GM21390 (cell line): ENCODE results near the gene IFITM2.
"Not testable (repeated sequence)": the region's sequence is repeated elsewhere in the genome, so short reads cannot be mapped to it uniquely, and the experiment has no call there.

Experiments
- ATAC-seq: cut with Tn5 transposase; IDR thresholded peaks from one replicate; pipeline ENCODE4 v1.9.1; 2021; ENCODE audit not compliant: unreplicated experiment

Gene IFITM2

GRCh38 chr11:306645-307371, 808 bp upstream of the IFITM2 start:
- no peak for ATAC-seq

GRCh38 chr11:308740-309665, 1.4 kb downstream of the IFITM2 start:
- ATAC-seq = not testable (repeated sequence)

- not testable (repeated sequence) for ATAC-seq
Measured at GRCh38 chr11:309979-310572, 2.5 kb downstream of the IFITM2 start.

GRCh38 chr11:311013-311748, 3.6 kb downstream of the IFITM2 start:
- ATAC-seq = not testable (repeated sequence)

GRCh38 chr11:312092-312816, 4.6 kb downstream of the IFITM2 start:
- no peak for ATAC-seq

- no peak for ATAC-seq
Measured at GRCh38 chr11:313304-313786, 5.7 kb downstream of the IFITM2 start.

- peak; percentile 34 for ATAC-seq
Measured at GRCh38 chr11:313787-314553, 6.4 kb downstream of the IFITM2 start, which contains the start of gene IFITM1. IFITM1 (plus strand) TSS chr11:314040; CDS start chr11:314171, 131 bp downstream.

GRCh38 chr11:314554-314875, 6.9 kb downstream of the IFITM2 start:
- ATAC-seq = not testable (repeated sequence)

- no peak for ATAC-seq
Measured at GRCh38 chr11:315051-315481, 7.5 kb downstream of the IFITM2 start.

- no peak for ATAC-seq
Measured at GRCh38 chr11:315516-315994, 7.9 kb downstream of the IFITM2 start.

GRCh38 chr11:316031-316701, 8.6 kb downstream of the IFITM2 start:
- no peak for ATAC-seq

GRCh38 chr11:316891-317301, 9.3 kb downstream of the IFITM2 start:
- no peak for ATAC-seq

- ATAC-seq = not testable (repeated sequence)
Measured at GRCh38 chr11:317668-318404, 10.2 kb downstream of the IFITM2 start.

GRCh38 chr11:318405-319120, 10.9 kb downstream of the IFITM2 start:
- peak; percentile 50 for ATAC-seq

GRCh38 chr11:319121-319887, 11.7 kb downstream of the IFITM2 start:
- not testable (repeated sequence) for ATAC-seq

- ATAC-seq = not testable (repeated sequence)
Measured at GRCh38 chr11:319888-320273, 12.3 kb downstream of the IFITM2 start.

GRCh38 chr11:324156-324555, 16.5 kb downstream of the IFITM2 start:
- no peak for ATAC-seq
